Measurements from ENCODE around the gene NDUFA3.

DNA sequence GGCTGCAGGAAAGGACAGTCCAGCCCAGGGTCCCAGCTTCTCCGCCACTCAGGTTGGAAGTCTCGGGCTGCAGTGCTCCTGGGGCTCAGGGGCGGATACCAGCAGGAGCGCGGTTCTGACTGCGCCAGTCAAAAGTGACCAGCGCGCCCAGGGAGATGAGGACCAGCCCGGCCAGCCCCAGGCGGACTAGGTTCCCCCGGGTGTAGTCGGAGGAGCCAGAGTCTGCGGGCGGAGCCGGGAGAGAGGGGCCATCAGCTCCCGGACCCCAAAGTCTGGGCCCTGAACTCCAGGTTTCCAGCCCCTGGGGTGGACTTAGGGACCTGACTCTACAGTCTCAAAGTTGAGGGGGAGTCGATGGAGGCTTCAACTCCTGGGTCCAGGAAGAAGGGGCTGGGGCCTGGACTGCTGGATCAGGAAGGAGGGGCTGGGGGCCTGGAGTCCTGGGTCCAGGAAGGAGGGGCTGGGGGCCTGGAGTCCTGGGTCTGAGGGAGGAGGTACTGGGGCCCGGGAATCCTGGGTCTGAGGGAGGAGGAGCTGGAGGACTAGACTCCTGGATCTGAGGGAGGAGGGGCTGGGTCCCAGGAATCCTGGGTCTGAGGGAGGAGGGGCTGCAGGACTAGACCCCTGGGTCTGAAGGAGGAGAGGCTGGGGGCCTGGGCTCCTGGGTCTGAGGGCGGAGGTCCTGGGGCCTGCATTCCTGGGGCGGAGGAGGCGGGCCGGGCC is 7.4 kb upstream of the NDUFA3 start:
- TF ChIP-seq, protein P1, sequence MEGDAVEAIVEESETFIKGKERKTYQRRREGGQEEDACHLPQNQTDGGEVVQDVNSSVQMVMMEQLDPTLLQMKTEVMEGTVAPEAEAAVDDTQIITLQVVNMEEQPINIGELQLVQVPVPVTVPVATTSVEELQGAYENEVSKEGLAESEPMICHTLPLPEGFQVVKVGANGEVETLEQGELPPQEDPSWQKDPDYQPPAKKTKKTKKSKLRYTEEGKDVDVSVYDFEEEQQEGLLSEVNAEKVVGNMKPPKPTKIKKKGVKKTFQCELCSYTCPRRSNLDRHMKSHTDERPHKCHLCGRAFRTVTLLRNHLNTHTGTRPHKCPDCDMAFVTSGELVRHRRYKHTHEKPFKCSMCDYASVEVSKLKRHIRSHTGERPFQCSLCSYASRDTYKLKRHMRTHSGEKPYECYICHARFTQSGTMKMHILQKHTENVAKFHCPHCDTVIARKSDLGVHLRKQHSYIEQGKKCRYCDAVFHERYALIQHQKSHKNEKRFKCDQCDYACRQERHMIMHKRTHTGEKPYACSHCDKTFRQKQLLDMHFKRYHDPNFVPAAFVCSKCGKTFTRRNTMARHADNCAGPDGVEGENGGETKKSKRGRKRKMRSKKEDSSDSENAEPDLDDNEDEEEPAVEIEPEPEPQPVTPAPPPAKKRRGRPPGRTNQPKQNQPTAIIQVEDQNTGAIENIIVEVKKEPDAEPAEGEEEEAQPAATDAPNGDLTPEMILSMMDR (IDR thresholded peaks at IDR 0.05; ENCODE audit: poor library complexity, severe bottlenecking), result no peak
- no peak for TF ChIP-seq TAF1 (IDR thresholded peaks at IDR 0.05; ENCODE audit: low read depth)
- TF ChIP-seq SMC3 (conservative IDR thresholded peaks at IDR 0.05; ENCODE audit: poor library complexity), result no peak

All from neural cell (in vitro differentiated cells).